ENCODE data around the gene CLSTN3.
A peak's percentile ranks its signal among the peaks of the same experiment; 100 is the strongest.

The CLSTN3 gene

GRCh38 chr12:7129872-7130691, at the start of gene CLSTN3:
Gene CLSTN3 (plus strand): TSS chr12:7130371. CDS start chr12:7130649, 278 bp downstream.
- peak; percentile 82 to 85 for DNase-seq

DNA sequence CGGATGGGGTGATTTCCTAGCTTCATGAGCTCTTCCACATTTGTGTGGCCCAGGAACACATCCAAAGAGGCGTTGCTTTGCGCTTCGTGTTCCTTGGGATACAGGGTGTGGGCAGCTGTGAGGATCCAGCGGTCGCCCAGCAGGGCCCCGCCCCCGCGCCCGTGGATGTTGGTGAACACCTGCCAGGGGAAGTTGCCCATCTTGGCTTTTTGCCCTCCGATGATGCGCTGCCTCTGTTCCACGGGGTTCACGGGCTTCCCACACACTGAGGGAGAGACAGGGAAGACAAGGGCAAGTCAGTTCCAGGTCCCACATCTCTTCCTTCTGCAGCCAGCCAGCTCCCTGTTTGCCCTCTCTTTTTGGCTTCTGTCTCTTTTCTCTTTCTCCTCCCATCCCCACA, 49.1 kb upstream of the CLSTN3 start:
- DNase-seq, result no peak

GRCh38 chr12:7083125-7083524, 47.0 kb upstream of the CLSTN3 start:
- no peak for DNase-seq

DNA sequence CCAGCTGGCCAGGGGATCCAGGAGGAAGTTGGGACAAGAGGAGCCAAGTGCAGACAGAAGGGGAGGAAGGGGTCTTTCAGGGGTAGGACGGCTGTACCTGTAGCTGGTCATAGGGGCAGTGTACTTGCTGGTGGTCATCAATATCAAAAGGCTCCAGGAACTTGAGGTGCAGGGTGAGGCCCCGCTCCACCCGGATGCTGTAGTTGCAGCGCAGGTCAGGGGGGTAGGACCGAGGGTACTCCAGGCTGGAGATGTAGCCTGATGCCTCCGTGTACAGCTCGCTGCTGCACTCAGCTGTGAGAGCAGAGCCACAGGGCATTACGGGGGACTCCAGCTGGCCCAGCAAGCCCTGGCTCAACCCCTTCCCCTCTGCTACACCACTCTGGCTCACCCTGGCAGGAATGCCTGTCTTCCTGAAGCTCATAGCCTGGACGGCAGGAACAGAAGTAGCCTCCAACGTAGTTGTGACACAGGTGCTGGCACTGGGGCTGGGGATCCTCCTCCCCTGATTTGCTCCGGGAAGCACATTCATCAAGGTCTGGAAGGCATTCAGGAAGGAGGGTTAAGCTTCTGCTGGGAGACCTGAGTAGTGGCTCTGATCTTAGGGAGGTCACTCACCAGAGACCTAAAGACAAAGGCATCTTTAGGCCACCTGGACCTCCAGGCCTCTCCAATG, 40.8 kb upstream of the CLSTN3 start:
- DNase-seq, result no peak

DNA sequence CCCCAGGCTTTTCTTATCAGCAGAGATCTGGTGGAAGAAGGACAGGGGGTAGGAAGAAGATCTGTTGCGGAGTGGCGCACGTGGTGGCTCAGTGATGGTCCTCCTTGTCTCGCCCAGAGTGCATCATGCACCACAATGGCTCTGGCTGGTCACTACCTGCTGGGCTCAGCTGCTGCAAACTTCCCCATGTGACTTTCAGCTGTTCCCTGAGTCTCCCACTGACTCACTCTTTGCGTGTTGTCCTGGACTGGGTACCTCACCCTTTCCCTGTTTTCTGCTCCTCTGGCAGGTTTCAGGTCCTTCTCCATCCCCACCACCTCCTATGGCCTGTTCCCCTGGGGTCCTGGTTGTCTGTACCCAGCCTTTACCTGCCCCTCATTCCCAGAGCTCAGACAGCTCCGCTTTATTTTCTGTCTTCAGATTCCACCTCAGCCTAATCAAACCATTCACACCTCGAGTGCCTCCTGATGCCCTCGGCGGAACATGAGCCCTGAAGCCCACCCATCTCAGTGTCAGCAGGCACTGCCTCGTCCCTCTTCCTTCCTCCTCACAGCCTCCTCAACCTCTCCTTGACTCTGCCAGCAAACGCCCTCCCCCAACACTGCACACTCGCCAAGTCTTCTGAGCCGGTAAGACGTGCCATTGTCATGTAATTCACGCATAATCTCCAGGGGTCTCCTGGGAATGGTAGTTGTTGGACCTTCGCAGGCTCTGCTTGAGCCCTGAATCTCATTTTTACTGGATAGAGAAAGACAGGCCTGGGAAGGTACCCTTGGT, 39.8 kb upstream of the CLSTN3 start:
- DNase-seq, result no peak

- DNase-seq, result no peak
Measured at GRCh38 chr12:7091171-7091570, 39.0 kb upstream of the CLSTN3 start.

DNA sequence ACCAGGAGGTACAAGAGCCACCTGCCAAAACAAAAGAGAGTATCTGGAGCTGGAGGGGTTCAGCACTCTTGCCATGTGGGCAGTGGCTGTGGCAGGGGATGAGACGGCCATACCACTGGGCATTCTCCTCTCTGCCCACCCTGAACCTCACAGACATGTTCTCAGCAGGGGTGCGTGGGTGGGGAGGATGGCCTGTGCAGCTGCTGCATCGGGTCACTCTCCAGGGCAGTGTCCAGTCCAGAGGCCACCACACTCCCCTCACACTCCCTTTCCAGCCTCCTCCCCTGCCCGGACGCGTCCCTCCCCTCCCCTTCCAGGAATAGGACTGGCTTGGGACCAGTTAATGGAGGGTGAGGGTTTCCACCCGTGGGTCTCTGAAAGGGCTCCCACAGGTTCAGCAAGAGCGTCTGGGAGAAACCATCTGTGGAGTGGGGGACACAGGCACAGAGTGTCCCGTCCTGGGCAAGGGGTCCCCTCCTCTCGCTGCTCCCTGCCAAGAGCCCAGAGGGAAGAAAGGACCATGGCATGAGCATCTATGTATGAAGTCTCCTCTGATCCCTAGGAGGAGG, 38.4 kb upstream of the CLSTN3 start:
- DNase-seq, result no peak

DNA sequence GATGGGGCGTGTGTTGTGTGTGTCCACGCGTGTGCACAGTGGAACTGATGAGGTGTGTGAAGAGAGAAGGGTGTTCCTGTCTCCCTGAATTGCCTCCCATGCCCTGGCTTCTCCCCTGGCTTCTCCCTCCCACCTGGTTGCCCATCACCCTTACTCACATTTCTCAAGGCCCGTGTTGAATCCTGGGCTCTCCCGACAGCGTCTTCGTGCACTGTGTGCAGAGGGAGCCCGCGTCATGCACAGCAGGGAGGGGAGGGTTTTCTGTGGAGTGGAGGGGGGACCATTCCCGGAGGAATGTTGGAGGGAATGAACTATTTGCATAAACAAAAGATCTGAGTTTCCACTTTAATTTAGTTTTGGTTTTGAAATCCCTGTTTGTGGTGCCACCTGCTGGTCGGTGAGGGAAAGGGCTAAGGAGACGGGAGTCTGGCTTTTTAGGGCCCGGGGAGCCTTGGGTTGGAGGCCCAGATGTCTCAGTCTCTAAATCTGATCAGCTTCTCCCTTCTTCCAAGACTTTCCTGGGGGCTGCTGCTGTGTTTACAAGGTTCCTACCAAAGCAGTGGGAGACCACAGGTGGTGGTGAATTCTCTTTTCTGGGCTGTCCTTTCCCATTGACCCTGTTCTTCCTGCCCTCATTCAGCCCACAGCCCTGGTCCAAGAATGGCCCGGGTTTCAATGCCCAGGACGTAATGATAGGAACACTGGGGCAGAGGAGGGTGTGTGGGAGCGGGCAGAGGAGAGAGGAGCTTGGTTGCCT, 37.8 kb upstream of the CLSTN3 start, which contains the start of gene C1R:
TSS of gene C1R (minus strand) at position 217 of the 757 bp plus-strand sequence. CDS start at position 160, 57 bp downstream.
- DNase-seq, result peak; percentile 74 to 81

- no peak for DNase-seq
Measured at GRCh38 chr12:7092986-7093460, 37.1 kb upstream of the CLSTN3 start.

DNA sequence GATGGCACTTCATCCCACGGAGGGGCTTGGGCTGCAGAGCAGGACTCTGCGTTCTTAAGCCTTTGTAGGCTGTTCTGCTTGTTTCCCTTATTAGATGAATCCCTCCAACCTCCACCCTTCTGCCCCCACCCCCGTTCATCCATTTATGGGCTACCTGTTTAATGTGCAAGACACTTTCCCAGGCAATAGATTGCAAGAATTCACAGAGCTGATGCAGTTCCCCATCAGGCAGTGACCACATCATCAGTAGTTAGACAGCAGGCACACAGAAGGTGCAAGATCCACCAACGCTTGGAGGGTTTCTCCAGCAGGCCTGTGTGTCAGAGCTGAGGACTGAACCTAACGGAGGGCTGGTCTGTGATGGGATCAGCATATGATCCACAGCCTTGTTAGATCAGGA, 36.7 kb upstream of the CLSTN3 start:
- no peak for DNase-seq

GRCh38 chr12:7093892-7094291, 36.3 kb upstream of the CLSTN3 start:
- no peak for DNase-seq

GRCh38 chr12:7096006-7096932, 33.9 kb upstream of the CLSTN3 start:
- no peak for DNase-seq

- no peak for DNase-seq
Measured at GRCh38 chr12:7096979-7097378, 33.2 kb upstream of the CLSTN3 start.

- DNase-seq, result no peak
Measured at GRCh38 chr12:7099290-7099996, 30.7 kb upstream of the CLSTN3 start.

DNA sequence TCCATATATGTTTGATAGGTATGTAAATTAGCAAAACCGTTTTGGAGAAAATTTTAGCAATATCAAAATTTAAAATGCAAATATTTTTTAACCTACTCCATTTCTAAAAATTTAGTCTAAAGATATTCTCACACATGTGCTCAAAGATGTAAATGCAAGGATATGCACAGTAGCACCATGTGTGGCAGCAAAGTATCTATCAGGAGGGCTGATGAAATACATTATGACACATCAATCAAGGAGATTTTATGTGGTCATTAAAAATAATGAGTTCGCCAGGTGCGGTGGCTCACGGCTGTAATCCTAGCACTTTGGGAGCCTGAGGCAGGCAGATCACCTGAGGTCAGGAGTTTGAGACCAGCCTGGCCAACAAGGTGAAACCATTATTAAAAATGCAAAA, 29.9 kb upstream of the CLSTN3 start:
- no peak for DNase-seq

DNA sequence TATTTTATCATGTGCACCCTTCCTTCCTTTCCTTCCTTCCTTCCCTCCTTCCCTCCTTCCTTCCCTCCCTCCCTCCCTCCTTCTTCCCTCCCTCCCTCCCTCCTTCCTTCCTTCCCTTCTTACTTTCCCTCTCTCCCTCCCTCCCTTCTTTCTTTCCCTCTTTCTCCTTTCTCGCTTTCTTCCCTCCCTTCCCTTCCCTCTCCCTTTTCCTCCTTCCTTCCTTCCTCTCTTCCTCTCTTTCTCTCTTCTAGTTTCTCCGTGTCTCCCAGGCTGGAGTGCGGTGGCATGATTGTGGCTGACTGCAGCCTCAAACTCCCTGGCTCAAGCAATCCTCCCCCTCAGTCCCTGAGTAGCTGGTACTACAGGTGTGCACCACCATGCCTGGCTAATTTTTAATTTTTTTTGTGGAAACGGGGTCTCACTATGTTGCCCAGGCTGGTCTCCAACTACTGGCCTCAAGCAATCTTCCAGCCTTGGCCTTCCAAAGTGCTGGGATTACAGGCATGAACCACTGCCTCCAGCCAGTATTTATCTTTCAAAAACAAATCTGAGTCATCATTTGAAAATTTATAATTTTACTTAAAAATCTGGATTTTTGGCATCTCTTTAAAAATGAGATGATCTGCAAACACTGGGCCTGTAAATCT, 29.0 kb upstream of the CLSTN3 start:
- no peak for DNase-seq

DNA sequence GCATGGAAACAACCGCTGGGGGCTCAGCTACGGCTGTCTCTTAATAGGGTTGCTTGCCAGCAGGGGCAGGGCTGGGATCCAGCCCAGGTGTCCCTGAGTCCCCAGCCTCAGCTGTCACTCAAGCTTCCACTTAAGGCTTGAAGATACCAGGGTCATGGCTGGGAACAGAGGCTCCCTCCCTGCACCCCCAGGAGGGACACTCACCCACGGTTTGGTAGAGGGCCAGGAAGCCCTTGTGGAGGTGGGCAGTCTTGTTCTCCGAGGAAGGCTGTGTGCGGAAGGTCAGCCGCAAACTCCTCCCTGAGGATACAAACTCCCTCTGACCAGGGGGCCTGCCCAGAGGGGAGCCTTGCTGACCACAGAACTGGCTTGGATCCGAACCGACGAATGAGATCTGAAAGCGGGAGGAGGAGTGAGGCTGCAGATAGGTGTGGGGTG, 28.5 kb upstream of the CLSTN3 start:
- DNase-seq, result no peak

GRCh38 chr12:7102582-7102981, 27.6 kb upstream of the CLSTN3 start:
- no peak for DNase-seq

- DNase-seq, result no peak
Measured at GRCh38 chr12:7103837-7104584, 26.2 kb upstream of the CLSTN3 start.

Measured in activated CD4-positive, alpha-beta T cell treated with anti-CD3 and anti-CD28 coated beads, Interleukin-2, amount 50 U/mL, for 48 hours (primary cell).